ENCODE measurements around the gene RXRA. TPM values are rescaled to one million over a fixed set of nuclear protein-coding genes. Genes with fewer than 3 reads are reported as not detected.

RXRA gene
- total and polyA plus RNA-seq, 2 of the 4 experiments (the other 2 are of a cell fraction) = 7.5 to 17.9 TPM

- Histone ChIP-seq H3K4me2 (ENCODE audit: low read depth, low read length) (peak overlapping the region; percentile 6; the same call in 1 of the 2 replicates), H3K36me3 (ENCODE audit: control insufficient read depth, insufficient read depth, low read length) (no peaks in the 10 kb centered on the region), H2BK5ac (ENCODE audit: low read depth, low read length, poor library complexity, severe bottlenecking) (peak overlapping the region; percentile 98), H3K9me3 (ENCODE audit: control insufficient read depth, insufficient read depth, low read length) (no peaks in the 10 kb centered on the region), H2AK9ac (replicated peaks; ENCODE audit: low read depth, low read length, poor library complexity) (peak overlapping the region; percentile 100), H3K27me3 (ENCODE audit: control insufficient read depth, insufficient read depth, low read length) (no peaks in the 10 kb centered on the region), H3K9me1 (ENCODE audit: insufficient read depth, low read length) (peaks cover 23% of the 10 kb centered on the region), H3K79me1 (ENCODE audit: low read depth in 1 of 2, low read length in 2 of 2) (peaks cover 5 to 28% of the 10 kb centered on the region in 2 experiments; a peak in 2 of 4 replicates), H3K27ac (ENCODE audit: insufficient read depth, low read length) (peak overlapping the region; percentile 94), H3K23ac (ENCODE audit: low read depth, low read length) (peak overlapping the region; percentile 95), H3K4me1 (ENCODE audit: control insufficient read depth, insufficient read depth, low read length) (peaks cover 30% of the 10 kb centered on the region), H3K56ac (ENCODE audit: extremely low read depth, insufficient read depth, low read length) (peak overlapping the region; percentile 91), H2BK15ac (ENCODE audit: low read depth, low read length) (peak overlapping the region; percentile 94; the same call in 2 of the 3 replicates), H4K20me1 (ENCODE audit: insufficient read depth, low read length) (no peaks in the 10 kb centered on the region), H3K4ac (ENCODE audit: low read depth, low read length) (peak overlapping the region; percentile 100), H2AFZ (replicated peaks; ENCODE audit: low read length, poor library complexity) (peak overlapping the region; percentile 90), H4K91ac (ENCODE audit: insufficient read depth, low read depth, low read length) (peak overlapping the region; percentile 100), H2BK120ac (ENCODE audit: low read depth, low read length) (peak overlapping the region; percentile 99), H4K5ac (ENCODE audit: low read depth, low read length) (peak overlapping the region; percentile 100), H3K18ac (ENCODE audit: low read depth, low read length) (peak overlapping the region; percentile 96), H3K4me3 (ENCODE audit: insufficient read depth, low read depth, low read length) (no peak overlapping the region), H4K8ac (ENCODE audit: low read depth in 2 of 2, low read length in 2 of 2) (peak overlapping the region; percentile 97 to 98), H2AK5ac (ENCODE audit: low read depth, low read length) (peak overlapping the region; percentile 100), H2BK20ac (ENCODE audit: low read depth, low read length) (peak overlapping the region; percentile 98), H3K14ac (replicated peaks; ENCODE audit: low read depth, low read length) (peak overlapping the region; percentile 95), H3K9ac (ENCODE audit: low read depth, low read length) (peak overlapping the region; percentile 76)
- ChIA-PET CTCF (interaction anchor here (0.7 to 1.7 kb wide), 2 partner anchors 146 to 187 kb away, joined by 3 to 5 read pairs; no protein-coding TSS in a partner anchor), POLR2A (ENCODE audit: unreplicated experiment) (interaction anchor here (0.7 to 1.5 kb wide), 4 partner anchors 47 to 329 kb away, joined by 3 to 4 read pairs (median 4); no protein-coding TSS in a partner anchor)
- ATAC-seq (ENCODE audit: low read depth) = peak; percentile 72
- intact Hi-C loops (cut with micrococcal nuclease) (loop anchor here (1.0 to 10.0 kb wide), 4 partner anchors 37 to 185 kb away; partner anchors contain the start of gene COL5A1), in situ Hi-C loops (cut with MboI; ENCODE audit: low sequenced_read_pairs) (no loop called here), dilution Hi-C loops (cut with HindIII; ENCODE audit: low sequenced_read_pairs, unreplicated experiment) (no loop called here)
- BruUV-seq (replicated peaks) = no TSS peak
- 37% methylated on average over 15 of the region's 41 CpGs; no CpG with 5 or more reads in 1 of the 2 experiments for WGBS, 2 experiments (ENCODE audit: extremely low coverage in 2 of 2, insufficient read length in 1 of 2)
- DNase-seq = peak; percentile 99
- TF ChIP-seq CHD1 (IDR thresholded peaks at IDR 0.05; ENCODE audit: low read depth, low read length) (no peak; the same call in 1 of the 2 replicates), FOS (IDR thresholded peaks at IDR 0.05; ENCODE audit: low read depth, low read length) (peak; percentile 80), USF2 (IDR thresholded peaks at IDR 0.05; ENCODE audit: low read depth, low read length) (0 out of 2 replicates have a peak, but pooled peaks have one; percentile 1), RFX5 (IDR thresholded peaks at IDR 0.05; ENCODE audit: low read depth, low read length) (no peak), POLR2A (IDR thresholded peaks at IDR 0.05; ENCODE audit: low read depth, low read length) (peak; percentile 62; the same call in 1 of the 2 replicates), CTCF (conservative IDR thresholded peaks at IDR 0.05; ENCODE audit: low read depth, low read length) (no peak; the same call in 1 of the 2 replicates), CEBPB (IDR thresholded peaks at IDR 0.05; ENCODE audit: low read depth, low read length) (peak; percentile 80), MAFK (IDR thresholded peaks at IDR 0.05; ENCODE audit: low read depth, low read length) (peak; percentile 10; the same call in 1 of the 2 replicates), SMC3 (IDR thresholded peaks at IDR 0.05; ENCODE audit: low read depth, low read length) (peak; percentile 2; the same call in 1 of the 2 replicates), NFE2L2 (IDR thresholded peaks at IDR 0.05; ENCODE audit: low read depth, low read length) (no peak), BHLHE40 (IDR thresholded peaks at IDR 0.05; ENCODE audit: low read depth, low read length) (peak; percentile 59), RAD21 (IDR thresholded peaks at IDR 0.05; ENCODE audit: low read length) (peak; percentile 50; the same call in 1 of the 2 replicates), RCOR1 (IDR thresholded peaks at IDR 0.05; ENCODE audit: insufficient replicate concordance, low read length) (no peak), MAZ (IDR thresholded peaks at IDR 0.05; ENCODE audit: borderline replicate concordance, low read depth, low read length) (peak; percentile 90), MXI1 (IDR thresholded peaks at IDR 0.05; ENCODE audit: borderline replicate concordance, low read depth, low read length) (peak; percentile 45; the same call in 1 of the 2 replicates)
Measured at GRCh38 chr9:134455934-134456755, 129.9 kb downstream of the RXRA start.
